GM04504 (cell line): Measurements from ENCODE around the gene ST6GAL1.
A peak's percentile ranks its signal among the peaks of the same experiment; 100 is the strongest.
"Not testable (repeated sequence)": the region's sequence is repeated elsewhere in the genome, so short reads cannot be mapped to it uniquely, and the experiment has no call there.

Experiments
- DNase-seq: peaks from one replicate; pipeline ENCODE4 v3.0.0-alpha.2; 2012; ENCODE audit warnings: low read depth

Gene ST6GAL1

GRCh38 chr3:186930143-186930640 is at the start of gene ST6GAL1:
Gene ST6GAL1 (plus strand): TSS chr3:186930526. CDS start chr3:187042704, 112,178 bp downstream.
- DNase-seq, result no peak

GRCh38 chr3:186882150-186882524 is 48.2 kb upstream of the ST6GAL1 start:
- no peak for DNase-seq

GRCh38 chr3:186882881-186883685 is 47.2 kb upstream of the ST6GAL1 start:
- DNase-seq, result peak; percentile 42

GRCh38 chr3:186883686-186884058 is 46.7 kb upstream of the ST6GAL1 start:
- no peak for DNase-seq

- not testable (repeated sequence) for DNase-seq
Measured at GRCh38 chr3:186884868-186885267, 45.5 kb upstream of the ST6GAL1 start.

- DNase-seq, result no peak
Measured at GRCh38 chr3:186886202-186886981, 43.9 kb upstream of the ST6GAL1 start.

- not testable (repeated sequence) for DNase-seq
Measured at GRCh38 chr3:186887507-186887938, 42.8 kb upstream of the ST6GAL1 start.

- no peak for DNase-seq
Measured at GRCh38 chr3:186888569-186888968, 41.8 kb upstream of the ST6GAL1 start.

- DNase-seq, result not testable (repeated sequence)
Measured at GRCh38 chr3:186889698-186890097, 40.6 kb upstream of the ST6GAL1 start.

GRCh38 chr3:186890911-186891310 is 39.4 kb upstream of the ST6GAL1 start:
- DNase-seq, result no peak

GRCh38 chr3:186893071-186893470 is 37.3 kb upstream of the ST6GAL1 start:
- not testable (repeated sequence) for DNase-seq

- no peak for DNase-seq
Measured at GRCh38 chr3:186895406-186895805, 34.9 kb upstream of the ST6GAL1 start.

GRCh38 chr3:186896006-186896405 is 34.3 kb upstream of the ST6GAL1 start:
- DNase-seq, result no peak

GRCh38 chr3:186896875-186897274 is 33.5 kb upstream of the ST6GAL1 start:
- no peak for DNase-seq

GRCh38 chr3:186901135-186901734 is 29.1 kb upstream of the ST6GAL1 start:
- no peak for DNase-seq

GRCh38 chr3:186902154-186902553 is 28.2 kb upstream of the ST6GAL1 start:
- no peak for DNase-seq

GRCh38 chr3:186902713-186903112 is 27.6 kb upstream of the ST6GAL1 start:
- DNase-seq, result no peak

- DNase-seq, result not testable (repeated sequence)
Measured at GRCh38 chr3:186903676-186904075, 26.6 kb upstream of the ST6GAL1 start.

- DNase-seq, result not testable (repeated sequence)
Measured at GRCh38 chr3:186907075-186907474, 23.3 kb upstream of the ST6GAL1 start.

- no peak for DNase-seq
Measured at GRCh38 chr3:186909078-186909853, 21.1 kb upstream of the ST6GAL1 start.
